ENCODE measurements around the gene SUCLA2.

GRCh38 chr13:48009284-48009683, 8.2 kb upstream of the SUCLA2 start:
- TF ChIP-seq CTCF (IDR thresholded peaks at IDR 0.05) (no peak), POLR2A (IDR thresholded peaks at IDR 0.05) (no peak)

Data from adrenal gland (tissue), 5 donors.